HEK293 (cell line): ENCODE results near the gene TSC22D3.

Experiments
- CTCF ChIP-seq: fragments of 450-650 bp; formaldehyde crosslinking; IDR thresholded peaks from 2 replicates; pipeline ENCODE4 v1.5.1; 2016; ENCODE audit warnings: missing biosample characterization, missing genetic modification characterization
- SP2 ChIP-seq: fragments of 450-650 bp; formaldehyde crosslinking; IDR thresholded peaks from 2 replicates; pipeline ENCODE4 v1.5.1; 2016; ENCODE audit warnings: missing biosample characterization, missing genetic modification characterization
- ZFP37 ChIP-seq: fragments of 450-650 bp; formaldehyde crosslinking; IDR thresholded peaks from 2 replicates; pipeline ENCODE4 v1.5.1; 2016; ENCODE audit warnings: missing biosample characterization, missing genetic modification characterization
- ZNF280D ChIP-seq: fragments of 450-650 bp; formaldehyde crosslinking; IDR thresholded peaks from 2 replicates; pipeline ENCODE4 v1.5.1; 2016; ENCODE audit warnings: missing biosample characterization, missing genetic modification characterization
- ZNF558 ChIP-seq: fragments of 450-650 bp; formaldehyde crosslinking; IDR thresholded peaks from 2 replicates; pipeline ENCODE4 v1.5.1; 2016; ENCODE audit warnings: missing biosample characterization, missing genetic modification characterization

GRCh38 chrX:107733686-107734085, 41.9 kb downstream of the TSC22D3 start:
- no peak for TF ChIP-seq ZNF558 (tag by site-specific recombination)
- TF ChIP-seq CTCF (tag by site-specific recombination): no peak
- no peak for TF ChIP-seq SP2 (tag by site-specific recombination)
- no peak for TF ChIP-seq ZNF280D (tag by site-specific recombination)
- TF ChIP-seq ZFP37 (tag by site-specific recombination): no peak
